Adipocyte (in vitro differentiated cells): ENCODE results near the gene LAMA3.

Source experiments
- DNase-seq: peaks from one replicate; pipeline ENCODE4 v3.0.0-alpha.2; 2015; ENCODE audit warnings: low read depth
- H3K27me3 ChIP-seq: replicated peaks from 2 replicates; pipeline ENCODE4 v1.7.0; 2013; ENCODE audit warnings: mild to moderate bottlenecking, low read length, moderate library complexity; ENCODE audit not compliant: control insufficient read depth, insufficient read depth
- H3K36me3 ChIP-seq: 2 replicates; pipeline ENCODE4 v1.7.0; 2013; ENCODE audit warnings: low read length, mild to moderate bottlenecking, moderate library complexity; ENCODE audit not compliant: control insufficient read depth, insufficient read depth, severe bottlenecking
- H3K4me1 ChIP-seq: 2 replicates; pipeline ENCODE4 v1.7.0; 2013; ENCODE audit warnings: mild to moderate bottlenecking, low read length, moderate library complexity; ENCODE audit not compliant: control insufficient read depth, insufficient read depth
- H3K4me3 ChIP-seq: 2 replicates; pipeline ENCODE4 v1.7.0; 2013; ENCODE audit warnings: mild to moderate bottlenecking, low read length, moderate library complexity
- H3K9ac ChIP-seq: 2 replicates; pipeline ENCODE4 v1.7.0; 2013; ENCODE audit warnings: mild to moderate bottlenecking, low read length, moderate library complexity
- H3K9me3 ChIP-seq: 2 replicates; pipeline ENCODE4 v1.7.0; 2013; ENCODE audit warnings: mild to moderate bottlenecking, low read length, moderate library complexity; ENCODE audit not compliant: control insufficient read depth

LAMA3 gene

GRCh38 chr18:23857164-23857552, 167.9 kb downstream of the LAMA3 start:
- H3K9me3 ChIP-seq, result no peaks in the 10 kb centered on the region
- H3K4me1 ChIP-seq, result peaks cover 11% of the 10 kb centered on the region
- H3K4me3 ChIP-seq, result no peak overlapping the region
- DNase-seq, result no peak
- H3K36me3 ChIP-seq, result peaks cover 15% of the 10 kb centered on the region
- H3K27me3 ChIP-seq, result no peaks in the 10 kb centered on the region
- no peak overlapping the region for H3K9ac ChIP-seq

- Histone ChIP-seq H3K27me3 (no peaks in the 10 kb centered on the region), H3K4me3 (no peak overlapping the region), H3K4me1 (peaks cover 17% of the 10 kb centered on the region), H3K36me3 (peaks cover 15% of the 10 kb centered on the region), H3K9ac (no peak overlapping the region), H3K9me3 (no peaks in the 10 kb centered on the region)
- peak; percentile 14 for DNase-seq
Observed at GRCh38 chr18:23857756-23858155, 168.5 kb downstream of the LAMA3 start.

GRCh38 chr18:23859466-23860336, 170.4 kb downstream of the LAMA3 start:
- Histone ChIP-seq H3K4me1 (peaks cover 17% of the 10 kb centered on the region), H3K9me3 (no peaks in the 10 kb centered on the region), H3K9ac (no peak overlapping the region), H3K27me3 (no peaks in the 10 kb centered on the region), H3K36me3 (peaks cover 15% of the 10 kb centered on the region), H3K4me3 (no peak overlapping the region)
- no peak for DNase-seq

- peaks cover 18% of the 10 kb centered on the region for H3K36me3 ChIP-seq
- H3K9me3 ChIP-seq, result no peaks in the 10 kb centered on the region
- no peaks in the 10 kb centered on the region for H3K27me3 ChIP-seq
- peaks cover 17% of the 10 kb centered on the region for H3K4me1 ChIP-seq
- no peak overlapping the region for H3K4me3 ChIP-seq
- no peak for DNase-seq
- peak overlapping the region; percentile 53 for H3K9ac ChIP-seq
Observed at GRCh38 chr18:23861326-23861725, 172.1 kb downstream of the LAMA3 start.

- peak; percentile 77 for DNase-seq
- H3K9ac ChIP-seq, result peak overlapping the region; percentile 53
- H3K4me1 ChIP-seq, result peaks cover 17% of the 10 kb centered on the region
- H3K36me3 ChIP-seq, result peaks cover 18% of the 10 kb centered on the region
- H3K9me3 ChIP-seq, result no peaks in the 10 kb centered on the region
- H3K4me3 ChIP-seq, result no peak overlapping the region
- no peaks in the 10 kb centered on the region for H3K27me3 ChIP-seq
Observed at GRCh38 chr18:23861805-23862470, 172.7 kb downstream of the LAMA3 start.

- peaks cover 10% of the 10 kb centered on the region for H3K36me3 ChIP-seq
- no peaks in the 10 kb centered on the region for H3K9me3 ChIP-seq
- H3K4me1 ChIP-seq, result peaks cover 17% of the 10 kb centered on the region
- DNase-seq, result no peak
- no peaks in the 10 kb centered on the region for H3K27me3 ChIP-seq
- H3K4me3 ChIP-seq, result no peak overlapping the region
- H3K9ac ChIP-seq, result no peak overlapping the region
Observed at GRCh38 chr18:23864624-23865023, 175.4 kb downstream of the LAMA3 start.

- peaks cover 10% of the 10 kb centered on the region for H3K36me3 ChIP-seq
- no peak for DNase-seq
Observed at GRCh38 chr18:23867006-23867405, 177.8 kb downstream of the LAMA3 start.

GRCh38 chr18:23868136-23868785, 179.0 kb downstream of the LAMA3 start:
- no peaks in the 10 kb centered on the region for H3K9me3 ChIP-seq
- no peak for DNase-seq
- peaks cover 3% of the 10 kb centered on the region for H3K4me1 ChIP-seq
- no peaks in the 10 kb centered on the region for H3K27me3 ChIP-seq
- peaks cover 10% of the 10 kb centered on the region for H3K36me3 ChIP-seq
- no peak overlapping the region for H3K4me3 ChIP-seq
- no peak overlapping the region for H3K9ac ChIP-seq

More at GRCh38 chr18:23867006-23867405, 177.8 kb downstream of the LAMA3 start:
- H3K9ac ChIP-seq, result no peak overlapping the region
- H3K9me3 ChIP-seq, result no peaks in the 10 kb centered on the region
- no peaks in the 10 kb centered on the region for H3K27me3 ChIP-seq
- peaks cover 7% of the 10 kb centered on the region for H3K4me1 ChIP-seq
- no peak overlapping the region for H3K4me3 ChIP-seq

GRCh38 chr18:23870676-23871380, 181.6 kb downstream of the LAMA3 start:
- H3K4me1 ChIP-seq, result peaks cover 15% of the 10 kb centered on the region
- no peaks in the 10 kb centered on the region for H3K27me3 ChIP-seq
- H3K9ac ChIP-seq, result no peak overlapping the region
- peaks cover 8% of the 10 kb centered on the region for H3K36me3 ChIP-seq
- no peak for DNase-seq
- no peaks in the 10 kb centered on the region for H3K9me3 ChIP-seq
- H3K4me3 ChIP-seq, result no peak overlapping the region

- peaks cover 15% of the 10 kb centered on the region for H3K4me1 ChIP-seq
- DNase-seq, result no peak
- no peaks in the 10 kb centered on the region for H3K27me3 ChIP-seq
- H3K36me3 ChIP-seq, result peaks cover 8% of the 10 kb centered on the region
- no peaks in the 10 kb centered on the region for H3K9me3 ChIP-seq
- no peak overlapping the region for H3K9ac ChIP-seq
- H3K4me3 ChIP-seq, result no peak overlapping the region
Observed at GRCh38 chr18:23871410-23871809, 182.2 kb downstream of the LAMA3 start.
